GM13976 (cell line): ENCODE measurements around the gene VSIG2.
A peak's percentile ranks its signal among the peaks of the same experiment; 100 is the strongest.

Experiments
- DNase-seq: peaks from one replicate; pipeline ENCODE4 v3.0.0; 2012; ENCODE audit warnings: low spot score
- in situ Hi-C: fragments of 300-500 bp; cut with MboI; formaldehyde crosslinking; loops from one replicate; pipeline ENCODE4 v1.12.0; 2022; ENCODE audit warnings: low sequenced_read_pairs, mixed read lengths, inconsistent platforms; ENCODE audit not compliant: unreplicated experiment
- TF ChIP-seq, protein P1 (sequence below): IDR thresholded peaks from 2 replicates; pipeline ENCODE4 v1.5.1; 2012; ENCODE audit warnings: borderline replicate concordance, mild to moderate bottlenecking; ENCODE audit not compliant: insufficient read depth; ENCODE audit errors: extremely low read depth, missing control alignments, control extremely low read depth

VSIG2 gene

DNA sequence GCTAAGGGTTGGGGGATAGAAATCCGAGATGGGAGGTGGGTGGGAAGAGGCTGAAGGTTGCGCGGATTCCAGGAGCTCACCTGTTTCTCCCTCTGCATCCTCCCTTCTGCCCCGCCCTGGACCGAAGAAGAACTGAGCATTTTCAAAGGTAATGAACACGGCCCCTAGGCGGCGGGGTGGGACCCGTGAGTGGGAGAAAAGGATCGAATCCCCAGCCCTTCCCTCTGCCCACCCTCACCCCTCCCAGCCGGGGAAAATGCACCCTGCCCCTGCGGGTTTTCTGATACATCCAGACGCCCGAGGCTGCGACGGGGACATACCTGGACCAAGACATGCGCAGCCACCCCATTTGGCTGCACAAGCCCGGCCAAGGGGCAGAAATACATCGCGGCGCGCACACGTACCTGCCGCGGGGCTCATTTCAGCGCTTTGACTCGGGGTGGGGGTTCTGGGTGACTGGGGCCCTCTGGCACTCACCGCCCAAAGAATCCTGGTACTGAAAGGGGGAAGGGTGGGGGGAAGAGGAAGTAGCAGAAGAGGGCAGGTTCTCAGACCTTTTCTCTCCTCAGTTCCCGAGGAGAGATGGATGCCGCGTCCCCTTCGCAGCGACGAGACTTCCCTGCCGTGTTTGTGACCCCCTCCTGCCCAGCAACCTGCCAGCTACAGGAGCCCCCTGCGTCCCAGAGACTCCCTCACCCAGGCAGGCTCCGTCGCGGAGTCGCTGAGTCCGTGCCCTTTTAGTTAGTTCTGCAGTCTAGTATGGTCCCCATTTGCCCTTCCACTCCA is 6.0 kb downstream of the VSIG2 start:
- TF ChIP-seq, protein P1, sequence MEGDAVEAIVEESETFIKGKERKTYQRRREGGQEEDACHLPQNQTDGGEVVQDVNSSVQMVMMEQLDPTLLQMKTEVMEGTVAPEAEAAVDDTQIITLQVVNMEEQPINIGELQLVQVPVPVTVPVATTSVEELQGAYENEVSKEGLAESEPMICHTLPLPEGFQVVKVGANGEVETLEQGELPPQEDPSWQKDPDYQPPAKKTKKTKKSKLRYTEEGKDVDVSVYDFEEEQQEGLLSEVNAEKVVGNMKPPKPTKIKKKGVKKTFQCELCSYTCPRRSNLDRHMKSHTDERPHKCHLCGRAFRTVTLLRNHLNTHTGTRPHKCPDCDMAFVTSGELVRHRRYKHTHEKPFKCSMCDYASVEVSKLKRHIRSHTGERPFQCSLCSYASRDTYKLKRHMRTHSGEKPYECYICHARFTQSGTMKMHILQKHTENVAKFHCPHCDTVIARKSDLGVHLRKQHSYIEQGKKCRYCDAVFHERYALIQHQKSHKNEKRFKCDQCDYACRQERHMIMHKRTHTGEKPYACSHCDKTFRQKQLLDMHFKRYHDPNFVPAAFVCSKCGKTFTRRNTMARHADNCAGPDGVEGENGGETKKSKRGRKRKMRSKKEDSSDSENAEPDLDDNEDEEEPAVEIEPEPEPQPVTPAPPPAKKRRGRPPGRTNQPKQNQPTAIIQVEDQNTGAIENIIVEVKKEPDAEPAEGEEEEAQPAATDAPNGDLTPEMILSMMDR: peak; percentile 39
- DNase-seq: peak; percentile 76
- in situ Hi-C loops: no loop called here

DNA sequence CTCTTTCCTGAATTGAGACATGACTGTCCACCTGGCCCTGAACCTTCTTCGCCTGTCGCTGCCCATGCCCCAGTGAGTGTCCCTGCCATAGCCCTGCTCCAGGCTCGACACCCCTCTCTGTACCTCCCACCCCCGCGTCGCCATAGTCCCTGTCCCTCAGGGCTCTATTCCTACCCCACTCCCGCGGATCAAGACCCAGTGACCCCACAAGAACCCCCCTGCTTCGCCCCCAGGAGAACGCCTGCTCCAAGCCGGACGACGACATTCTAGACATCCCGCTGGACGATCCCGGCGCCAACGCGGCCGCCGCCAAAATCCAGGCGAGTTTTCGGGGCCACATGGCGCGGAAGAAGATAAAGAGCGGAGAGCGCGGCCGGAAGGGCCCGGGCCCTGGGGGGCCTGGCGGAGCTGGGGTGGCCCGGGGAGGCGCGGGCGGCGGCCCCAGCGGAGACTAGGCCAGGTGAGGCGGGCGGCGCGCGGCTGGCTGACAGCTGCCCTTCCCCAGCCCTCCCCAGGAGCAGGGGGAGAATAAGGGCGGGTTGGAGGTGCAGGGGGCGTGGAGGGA is 6.7 kb downstream of the VSIG2 start:
- TF ChIP-seq, protein P1: no peak
- no peak for DNase-seq
- in situ Hi-C loops: no loop called here

GRCh38 chr11:124743050-124743449 is 9.0 kb downstream of the VSIG2 start:
- TF ChIP-seq, protein P1: no peak
- in situ Hi-C loops: no loop called here
- DNase-seq: no peak

DNA sequence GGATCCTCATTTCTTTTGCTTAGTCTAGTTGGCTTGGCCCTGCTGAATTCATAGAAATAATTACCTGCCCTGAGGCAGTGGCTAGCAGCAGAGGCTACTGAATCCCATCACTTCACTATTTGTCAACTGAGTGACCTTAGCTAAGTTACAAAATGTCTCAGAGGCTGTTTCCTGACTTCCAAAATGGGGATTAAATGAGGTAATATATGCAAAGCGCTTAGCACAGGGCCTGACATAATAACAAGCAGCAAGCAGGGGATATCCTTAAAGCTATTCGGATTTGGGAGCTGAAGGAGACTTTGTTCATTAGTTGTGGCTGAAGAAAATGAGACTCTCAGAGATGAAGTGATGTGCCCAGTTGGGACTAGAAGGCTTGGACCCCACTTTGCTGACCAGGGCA is 9.5 kb downstream of the VSIG2 start:
- no peak for DNase-seq
- in situ Hi-C loops: no loop called here
- TF ChIP-seq, protein P1: no peak

GRCh38 chr11:124740277-124740882 is 11.7 kb downstream of the VSIG2 start:
- in situ Hi-C loops: no loop called here
- TF ChIP-seq, protein P1: peak; percentile 43
- DNase-seq: peak; percentile 63

DNA sequence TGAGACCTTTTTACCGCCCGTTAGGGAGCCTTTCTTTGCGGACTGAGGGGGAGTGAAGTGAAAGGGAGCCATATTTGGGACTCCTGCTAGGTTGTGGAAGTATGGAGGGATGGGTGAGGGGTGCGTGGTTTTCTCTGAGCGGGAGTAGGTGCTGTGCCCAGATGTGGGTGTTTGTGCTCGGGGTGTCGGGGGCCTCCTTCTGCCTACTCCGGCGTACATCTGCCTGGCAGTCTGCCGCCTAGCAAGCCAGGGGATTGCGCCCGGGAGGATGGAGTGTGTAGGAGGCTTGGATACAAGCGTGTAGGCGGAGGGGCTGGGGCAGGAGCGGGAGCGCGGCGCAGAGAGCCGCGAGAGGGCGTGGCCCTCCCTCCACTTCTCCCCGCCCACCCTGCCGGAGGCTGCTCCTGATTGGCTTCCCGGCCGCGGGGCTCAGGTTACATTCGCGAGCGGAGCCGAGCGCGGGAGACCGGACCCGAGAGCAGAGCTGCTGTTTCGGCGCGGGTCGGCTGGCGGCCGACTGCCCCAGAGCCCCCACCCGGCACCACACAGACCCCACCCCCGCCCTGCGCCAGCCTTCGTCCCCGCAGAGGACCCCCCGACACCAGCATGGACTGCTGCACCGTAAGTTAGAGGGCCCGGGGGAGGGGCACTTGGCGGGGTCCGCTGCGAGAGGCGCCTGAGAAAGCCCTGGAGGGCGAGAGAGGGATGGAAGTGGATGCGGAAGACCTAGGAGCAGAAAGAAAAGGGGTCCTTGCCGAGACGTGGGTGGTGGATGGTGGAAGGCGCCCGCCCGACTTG is 12.4 kb downstream of the VSIG2 start, which contains the start of gene NRGN:
Gene NRGN (plus strand): TSS at position 464 of the 798 bp plus-strand sequence. CDS start 143 bp downstream, at position 607.
- DNase-seq: peak; percentile 97
- in situ Hi-C loops: no loop called here

More for the DNA sequence above, 12.4 kb downstream of the VSIG2 start, which contains the start of gene NRGN:
- TF ChIP-seq, protein P1: no peak
